K562 (cell line): Measurements from ENCODE around the gene RARRES2. TPM values are rescaled to one million over a fixed set of nuclear protein-coding genes. Genes with fewer than 3 reads are reported as not detected.
A peak's percentile ranks its signal among the peaks of the same experiment; 100 is the strongest.

Experiments
- ARID3B ChIP-seq: fragments of 250-450 bp; sonication (Bioruptor Pico); IDR thresholded peaks from 2 replicates; pipeline ENCODE4 v1.4.0; 2020; ENCODE audit warnings: borderline replicate concordance
- BRD9 ChIP-seq: fragments of 450-650 bp; IDR thresholded peaks from 2 replicates; pipeline ENCODE4 v1.6.1; 2018; ENCODE audit warnings: low read depth; ENCODE audit not compliant: partially characterized antibody
- E2F5 ChIP-seq: sonication (generic); formaldehyde crosslinking; IDR thresholded peaks from 2 replicates; pipeline ENCODE4 v1.8.0; 2022; ENCODE audit warnings: mild to moderate bottlenecking, missing genetic modification reagents
- ETV1 ChIP-seq: fragments of 450-650 bp; conservative IDR thresholded peaks from 2 replicates; pipeline ENCODE4 v1.6.1; 2016; ENCODE audit warnings: missing genetic modification characterization, control low read depth, low read depth, missing compliant biosample characterization
- GABPB1 ChIP-seq: sonication (generic); formaldehyde crosslinking; IDR thresholded peaks from 2 replicates; pipeline ENCODE4 v1.8.0; 2022; ENCODE audit warnings: mild to moderate bottlenecking, missing genetic modification reagents
- GTF2E2 ChIP-seq: fragments of 200-800 bp; sonication (Bioruptor generic); IDR thresholded peaks from 2 replicates; pipeline ENCODE4 v1.6.1; 2016; ENCODE audit warnings: missing genetic modification characterization, missing compliant biosample characterization
- HSF4 ChIP-seq: fragments of 250-450 bp; sonication (Bioruptor Pico); IDR thresholded peaks from 2 replicates; pipeline ENCODE4 v2.1.2; 2022; ENCODE audit warnings: mild to moderate bottlenecking, moderate library complexity, borderline replicate concordance
- MECOM ChIP-seq: fragments of 250-450 bp; sonication (Bioruptor Pico); IDR thresholded peaks from 2 replicates; pipeline ENCODE4 v1.8.0; 2022; ENCODE audit warnings: inconsistent platforms
- MIER1 ChIP-seq: fragments of 450-650 bp; IDR thresholded peaks from 2 replicates; pipeline ENCODE4 v1.6.1; 2016; ENCODE audit warnings: antibody characterized with exemption, mild to moderate bottlenecking, low read depth
- MTA1 ChIP-seq: fragments of 450-650 bp; IDR thresholded peaks from 2 replicates; pipeline ENCODE4 v1.6.1; 2017; ENCODE audit warnings: borderline replicate concordance
- POLR2AphosphoS2 ChIP-seq: IDR thresholded peaks from 2 replicates; pipeline ENCODE4 v1.6.1; 2012; ENCODE audit warnings: low read length, improper control_type of control experiment
- RBM25 ChIP-seq: fragments of 200-400 bp; formaldehyde crosslinking; IDR thresholded peaks from 2 replicates; pipeline ENCODE4 v1.6.1; 2018; ENCODE audit warnings: low read length, low read depth, moderate library complexity; ENCODE audit not compliant: severe bottlenecking
- SMC3 ChIP-seq: conservative IDR thresholded peaks from 2 replicates; pipeline ENCODE4 v1.6.1; 2011; ENCODE audit warnings: low read depth, low read length, improper control_type of control experiment; ENCODE audit not compliant: insufficient read depth
- SP1 ChIP-seq: sonication (generic); formaldehyde crosslinking; IDR thresholded peaks from 2 replicates; pipeline ENCODE4 v1.8.1; 2022; ENCODE audit warnings: mild to moderate bottlenecking, missing genetic modification reagents
- STAT5B ChIP-seq: fragments of 250-450 bp; sonication (Bioruptor Pico); IDR thresholded peaks from 2 replicates; pipeline ENCODE4 v1.8.0; 2021; ENCODE audit warnings: mild to moderate bottlenecking, inconsistent platforms
- ZBTB17 ChIP-seq: fragments of 450-650 bp; formaldehyde crosslinking; IDR thresholded peaks from 2 replicates; pipeline ENCODE4 v1.4.0; 2020; ENCODE audit warnings: mild to moderate bottlenecking
- ZFPM2 ChIP-seq: fragments of 250-450 bp; sonication (Bioruptor Pico); IDR thresholded peaks from 2 replicates; pipeline ENCODE4 v1.5.1; 2022; ENCODE audit warnings: mild to moderate bottlenecking
- ZNF696 ChIP-seq: fragments of 250-450 bp; sonication (Bioruptor Pico); conservative IDR thresholded peaks from 2 replicates; pipeline ENCODE4 v1.4.0; 2020; ENCODE audit warnings: mild to moderate bottlenecking, moderate library complexity
- ZNF766 ChIP-seq: fragments of 200-800 bp; sonication (Bioruptor generic); conservative IDR thresholded peaks from 2 replicates; pipeline ENCODE4 v1.6.1; 2016; ENCODE audit warnings: missing genetic modification characterization, missing compliant biosample characterization
- polyA plus RNA-seq, 8 experiments: library from polyadenylated mRNA; depleted of rRNA in 4 of 8; stranded (reverse) in 5 of 8; unstranded in 3 of 8; fragments of >200 nt; fragmentation: Nextera tagmentation in 2 of 8; fragmentation: Illumina TruSeq in 1 of 8; extraction: Ambion mirVana in 2 of 8; extraction: Trizol in 1 of 8; gene quantifications; 2 replicates each; pipeline versions ENCODE4 v1.2.1 to v1.2.3, GENCODE V29; 2011 to 2014; ENCODE audit warnings: inconsistent platforms in 1 of 8, missing spikeins in 1 of 8
- total RNA-seq, 7 experiments: library from RNA; depleted of rRNA in 6 of 7; stranded (reverse); fragments of >200 nt in 6 of 7; fragmentation: Illumina TruSeq in 2 of 7; extraction: Trizol in 2 of 7; gene quantifications; 2 replicates each; pipeline versions ENCODE4 v1.2.1 to v1.2.3, GENCODE V29; 2011 to 2021; ENCODE audit warnings: low replicate concordance in 1 of 7
- TF ChIP-seq, protein P1 (sequence below): fragments of 250-450 bp; sonication (Bioruptor Pico); IDR thresholded peaks from 2 replicates; pipeline ENCODE4 v1.8.0; 2022; ENCODE audit warnings: inconsistent platforms, mild to moderate bottlenecking, moderate library complexity, borderline replicate concordance
- TF ChIP-seq, protein P2 (sequence below): fragments of 450-650 bp; IDR thresholded peaks from 2 replicates; pipeline ENCODE4 v1.6.1; 2017; ENCODE audit warnings: mild to moderate bottlenecking, moderate library complexity

The RARRES2 gene
- total and polyA plus RNA-seq, 9 of the 15 experiments (the other 6 are each of a cell fraction or from before 2014, with no cell fraction given), result 0.11 to 1.7 (median 0.23) TPM; not detected in 6

- TF ChIP-seq ARID3B (no peak), ZBTB17 (CRISPR knock-in tag) (peak; percentile 23; the same call in 1 of the 2 replicates), MIER1 (no peak), ZNF766 (CRISPR knock-in tag) (peak; percentile 93), ETV1 (tag) (peak; percentile 76), SMC3 (no peak), BRD9 (peak; percentile 53), GABPB1 (CRISPR knock-in tag) (no peak), ZNF696 (CRISPR knock-in tag) (no peak), STAT5B (CRISPR knock-in tag) (no peak), SP1 (CRISPR knock-in tag) (no peak; the same call in 1 of the 2 replicates), E2F5 (CRISPR knock-in tag) (no peak), RBM25 (peak; percentile 89), HSF4 (CRISPR knock-in tag) (no peak), POLR2AphosphoS2 (no peak), GTF2E2 (tag) (peak; percentile 55; the same call in 1 of the 2 replicates), MECOM (CRISPR knock-in tag) (peak; percentile 33; the same call in 1 of the 2 replicates), MTA1 (peak; percentile 61; the same call in 1 of the 2 replicates), ZFPM2 (CRISPR knock-in tag) (peak; percentile 59; the same call in 1 of the 2 replicates)
- TF ChIP-seq, protein P1, sequence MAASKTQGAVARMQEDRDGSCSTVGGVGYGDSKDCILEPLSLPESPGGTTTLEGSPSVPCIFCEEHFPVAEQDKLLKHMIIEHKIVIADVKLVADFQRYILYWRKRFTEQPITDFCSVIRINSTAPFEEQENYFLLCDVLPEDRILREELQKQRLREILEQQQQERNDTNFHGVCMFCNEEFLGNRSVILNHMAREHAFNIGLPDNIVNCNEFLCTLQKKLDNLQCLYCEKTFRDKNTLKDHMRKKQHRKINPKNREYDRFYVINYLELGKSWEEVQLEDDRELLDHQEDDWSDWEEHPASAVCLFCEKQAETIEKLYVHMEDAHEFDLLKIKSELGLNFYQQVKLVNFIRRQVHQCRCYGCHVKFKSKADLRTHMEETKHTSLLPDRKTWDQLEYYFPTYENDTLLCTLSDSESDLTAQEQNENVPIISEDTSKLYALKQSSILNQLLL (CRISPR knock-in tag), result no peak
- TF ChIP-seq, protein P2, sequence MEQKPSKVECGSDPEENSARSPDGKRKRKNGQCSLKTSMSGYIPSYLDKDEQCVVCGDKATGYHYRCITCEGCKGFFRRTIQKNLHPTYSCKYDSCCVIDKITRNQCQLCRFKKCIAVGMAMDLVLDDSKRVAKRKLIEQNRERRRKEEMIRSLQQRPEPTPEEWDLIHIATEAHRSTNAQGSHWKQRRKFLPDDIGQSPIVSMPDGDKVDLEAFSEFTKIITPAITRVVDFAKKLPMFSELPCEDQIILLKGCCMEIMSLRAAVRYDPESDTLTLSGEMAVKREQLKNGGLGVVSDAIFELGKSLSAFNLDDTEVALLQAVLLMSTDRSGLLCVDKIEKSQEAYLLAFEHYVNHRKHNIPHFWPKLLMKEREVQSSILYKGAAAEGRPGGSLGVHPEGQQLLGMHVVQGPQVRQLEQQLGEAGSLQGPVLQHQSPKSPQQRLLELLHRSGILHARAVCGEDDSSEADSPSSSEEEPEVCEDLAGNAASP, result no peak
These were observed 23.5 kb downstream of the RARRES2 start (continued) for GRCh38 chr7:150317748-150318444.
